IPS-20b (cell line): ENCODE data around the gene PRR9.

Source experiments
- H3K27ac ChIP-seq: one replicate; pipeline ENCODE4 v1.5.1; 2013; ENCODE audit warnings: low read length
- H3K27me3 ChIP-seq: 2 replicates; pipeline ENCODE4 v1.6.1; 2013; ENCODE audit warnings: mild to moderate bottlenecking, low read length, inconsistent platforms; ENCODE audit not compliant: insufficient read depth
- H3K36me3 ChIP-seq: 2 replicates; pipeline ENCODE4 v1.6.1; 2013; ENCODE audit warnings: low read depth, mild to moderate bottlenecking, inconsistent platforms, low read length, moderate library complexity; ENCODE audit not compliant: insufficient read depth
- H3K4me1 ChIP-seq: 2 replicates; pipeline ENCODE4 v1.6.1; 2013; ENCODE audit warnings: mild to moderate bottlenecking, control low read depth, inconsistent platforms, low read length, moderate library complexity; ENCODE audit not compliant: insufficient read depth
- H3K4me3 ChIP-seq: 2 replicates; pipeline ENCODE4 v1.5.1; 2013; ENCODE audit warnings: mild to moderate bottlenecking, low read length, inconsistent platforms
- H3K9ac ChIP-seq: 2 replicates; pipeline ENCODE4 v1.6.1; 2013; ENCODE audit warnings: low read depth, mild to moderate bottlenecking, inconsistent platforms, low read length, moderate library complexity
- H3K9me3 ChIP-seq: 2 replicates; pipeline ENCODE4 v1.6.1; 2013; ENCODE audit warnings: mild to moderate bottlenecking, low read depth, low read length, inconsistent platforms; ENCODE audit not compliant: insufficient read depth

Gene PRR9

GRCh38 chr1:153251988-153252387, 34.6 kb downstream of the PRR9 start:
- Histone ChIP-seq H3K4me3 (no peak overlapping the region), H3K27ac (no peak overlapping the region), H3K9ac (no peak overlapping the region), H3K36me3 (no peaks in the 10 kb centered on the region), H3K9me3 (no peaks in the 10 kb centered on the region), H3K27me3 (no peaks in the 10 kb centered on the region; the same call in 1 of the 2 replicates), H3K4me1 (no peaks in the 10 kb centered on the region)

- no peak overlapping the region for H3K4me3 ChIP-seq
- H3K27ac ChIP-seq = no peak overlapping the region
- H3K9ac ChIP-seq = no peak overlapping the region
- peaks cover 6% of the 10 kb centered on the region for H3K27me3 ChIP-seq
- H3K4me1 ChIP-seq = no peaks in the 10 kb centered on the region
- H3K36me3 ChIP-seq = no peaks in the 10 kb centered on the region
- no peaks in the 10 kb centered on the region for H3K9me3 ChIP-seq
These were observed 35.7 kb downstream of the PRR9 start for GRCh38 chr1:153253076-153253475.

- Histone ChIP-seq H3K27me3 (peaks cover 12% of the 10 kb centered on the region), H3K27ac (no peak overlapping the region), H3K9me3 (no peaks in the 10 kb centered on the region), H3K4me3 (no peak overlapping the region), H3K36me3 (no peaks in the 10 kb centered on the region), H3K9ac (no peak overlapping the region), H3K4me1 (no peaks in the 10 kb centered on the region)
These were observed 36.3 kb downstream of the PRR9 start for GRCh38 chr1:153253693-153254092.

GRCh38 chr1:153259387-153259786, 42.0 kb downstream of the PRR9 start, which contains the start of gene LORICRIN:
TSS of gene LORICRIN (plus strand) at chr1:153259687. CDS start at chr1:153260950, 1,263 bp downstream.
- H3K27ac ChIP-seq = no peak within 1 kb of the TSS
- no peak within 1 kb of the TSS for H3K9ac ChIP-seq
- peak within 1 kb of the TSS; percentile 59; the same call in 1 of the 2 replicates for H3K4me3 ChIP-seq
- H3K4me1 ChIP-seq = no peaks in the 10 kb centered on the region; the same call in 1 of the 2 replicates
- peaks cover 67% of the 10 kb centered on the region for H3K27me3 ChIP-seq
- no peaks in the 10 kb centered on the region for H3K9me3 ChIP-seq
- H3K36me3 ChIP-seq = no peaks in the 10 kb centered on the region

- peaks cover 77% of the 10 kb centered on the region for H3K27me3 ChIP-seq
- peak overlapping the region; percentile 59; the same call in 1 of the 2 replicates for H3K4me3 ChIP-seq
- no peaks in the 10 kb centered on the region for H3K9me3 ChIP-seq
- H3K27ac ChIP-seq = no peak overlapping the region
- H3K9ac ChIP-seq = no peak overlapping the region
- H3K36me3 ChIP-seq = no peaks in the 10 kb centered on the region
- no peaks in the 10 kb centered on the region; the same call in 1 of the 2 replicates for H3K4me1 ChIP-seq
These were observed 43.3 kb downstream of the PRR9 start for GRCh38 chr1:153260585-153261280.

- Histone ChIP-seq H3K36me3 (no peaks in the 10 kb centered on the region), H3K27me3 (peaks cover 77% of the 10 kb centered on the region), H3K9ac (no peak overlapping the region; the same call in 1 of the 2 replicates), H3K4me3 (peak overlapping the region; percentile 76), H3K4me1 (no peaks in the 10 kb centered on the region; the same call in 1 of the 2 replicates), H3K9me3 (no peaks in the 10 kb centered on the region), H3K27ac (no peak overlapping the region)
These were observed 44.1 kb downstream of the PRR9 start for GRCh38 chr1:153261281-153262069.

- Histone ChIP-seq H3K27me3 (peaks cover 77% of the 10 kb centered on the region), H3K9ac (no peak overlapping the region; the same call in 1 of the 2 replicates), H3K9me3 (no peaks in the 10 kb centered on the region), H3K4me1 (no peaks in the 10 kb centered on the region; the same call in 1 of the 2 replicates), H3K4me3 (peak overlapping the region; percentile 76), H3K27ac (no peak overlapping the region), H3K36me3 (no peaks in the 10 kb centered on the region)
These were observed 44.6 kb downstream of the PRR9 start for GRCh38 chr1:153262070-153262366.

GRCh38 chr1:153262462-153263157, 45.2 kb downstream of the PRR9 start:
- H3K4me3 ChIP-seq = 0 out of 2 replicates have a peak overlapping the region, but pooled peaks have one; percentile 76
- peaks cover 76% of the 10 kb centered on the region for H3K27me3 ChIP-seq
- no peak overlapping the region for H3K27ac ChIP-seq
- H3K4me1 ChIP-seq = no peaks in the 10 kb centered on the region; the same call in 1 of the 2 replicates
- no peaks in the 10 kb centered on the region for H3K36me3 ChIP-seq
- no peak overlapping the region for H3K9ac ChIP-seq
- H3K9me3 ChIP-seq = no peaks in the 10 kb centered on the region

GRCh38 chr1:153265457-153265856, 48.1 kb downstream of the PRR9 start:
- peaks cover 47% of the 10 kb centered on the region for H3K27me3 ChIP-seq
- H3K9me3 ChIP-seq = no peaks in the 10 kb centered on the region
- H3K4me3 ChIP-seq = no peak overlapping the region
- no peaks in the 10 kb centered on the region; the same call in 1 of the 2 replicates for H3K4me1 ChIP-seq
- H3K36me3 ChIP-seq = no peaks in the 10 kb centered on the region
- H3K9ac ChIP-seq = no peak overlapping the region
- H3K27ac ChIP-seq = no peak overlapping the region
